ENCODE measurements around the gene PTAFR. TPM values are rescaled to one million over a fixed set of nuclear protein-coding genes. Genes with fewer than 3 reads are reported as not detected.

PTAFR gene, protein sequence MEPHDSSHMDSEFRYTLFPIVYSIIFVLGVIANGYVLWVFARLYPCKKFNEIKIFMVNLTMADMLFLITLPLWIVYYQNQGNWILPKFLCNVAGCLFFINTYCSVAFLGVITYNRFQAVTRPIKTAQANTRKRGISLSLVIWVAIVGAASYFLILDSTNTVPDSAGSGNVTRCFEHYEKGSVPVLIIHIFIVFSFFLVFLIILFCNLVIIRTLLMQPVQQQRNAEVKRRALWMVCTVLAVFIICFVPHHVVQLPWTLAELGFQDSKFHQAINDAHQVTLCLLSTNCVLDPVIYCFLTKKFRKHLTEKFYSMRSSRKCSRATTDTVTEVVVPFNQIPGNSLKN
- not detected in 2 replicates for total RNA-seq (2014; rRNA removed; shearing (Covaris generic))

- DNase-seq (ENCODE audit: low spot score) = no peak
Measured at GRCh38 chr1:28176492-28177470, at the start of gene PTAFR. TSS of gene PTAFR (minus strand) at chr1:28176690. CDS start at chr1:28151021, 25,669 bp downstream.

DNA sequence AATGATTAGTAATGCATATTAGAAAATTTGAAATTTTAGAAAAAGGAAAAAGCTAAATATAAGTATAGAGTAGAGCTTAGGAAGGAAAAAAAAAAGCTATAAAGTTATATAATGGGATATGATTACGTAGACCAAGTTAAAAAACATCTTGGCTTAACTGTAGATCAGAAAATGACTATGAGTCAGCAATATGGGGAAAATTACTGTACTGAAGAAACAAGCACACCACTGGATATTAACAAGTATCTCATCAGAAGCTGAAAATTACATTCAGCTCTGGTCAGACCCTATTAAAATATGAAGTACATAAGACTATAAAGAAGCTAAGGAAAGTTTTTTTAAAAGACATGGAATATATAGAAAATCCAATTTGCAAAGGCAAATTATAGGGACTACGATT lies 36.8 kb upstream of the PTAFR start:
- no peak for DNase-seq (ENCODE audit: low spot score)

GRCh38 chr1:28209700-28210099 lies 33.2 kb upstream of the PTAFR start:
- DNase-seq (ENCODE audit: low spot score) = no peak

DNA sequence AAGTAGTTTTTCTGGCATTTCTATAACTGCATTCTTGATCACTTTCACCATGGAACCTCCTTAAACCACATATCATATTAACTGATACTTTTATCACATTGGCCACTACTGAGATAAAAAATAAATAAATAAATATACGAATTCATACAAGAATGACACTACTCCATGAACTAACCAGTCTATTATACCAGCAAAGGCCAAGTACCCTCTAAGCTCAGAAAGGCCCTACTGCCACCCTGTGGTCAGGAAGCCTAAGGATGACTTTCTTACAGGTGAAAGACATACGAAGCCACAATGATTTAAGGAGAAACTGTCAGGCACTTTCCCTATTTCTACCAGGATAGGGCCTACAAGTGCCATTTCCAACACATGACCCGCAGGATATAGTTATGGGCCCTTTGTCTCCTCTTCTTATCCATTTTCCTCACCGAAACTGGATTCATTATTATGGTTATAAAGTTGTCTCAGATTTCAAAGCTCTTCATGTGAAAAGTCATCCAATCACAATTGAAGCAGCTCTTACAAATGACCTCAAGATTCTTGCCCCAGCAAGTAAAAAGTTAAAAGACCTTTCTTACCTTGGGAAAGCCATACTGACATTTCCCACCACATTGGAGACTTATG lies 32.4 kb upstream of the PTAFR start:
- DNase-seq (ENCODE audit: low spot score) = peak; percentile 22

DNA sequence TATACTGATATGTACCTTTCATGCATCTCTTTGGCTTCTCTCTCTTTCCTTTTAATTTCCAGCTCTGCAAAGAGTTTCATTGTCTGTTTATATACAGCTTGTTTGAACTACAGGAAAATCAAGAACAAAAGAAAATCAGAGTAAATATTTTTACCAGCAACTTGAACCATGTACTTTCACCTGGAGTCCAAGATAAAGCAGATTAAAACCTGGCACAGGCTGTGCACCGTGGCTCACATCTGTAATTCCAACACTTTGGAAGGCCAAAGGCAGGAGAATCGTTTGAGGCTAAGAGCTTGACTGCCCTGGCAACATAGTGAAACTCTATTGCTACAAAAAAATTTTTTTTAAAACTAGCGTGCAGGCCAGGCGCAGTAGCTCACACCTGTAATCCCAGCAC lies 28.8 kb upstream of the PTAFR start:
- DNase-seq (ENCODE audit: low spot score) = no peak

- DNase-seq (ENCODE audit: low spot score) = no peak
Measured at GRCh38 chr1:28200234-28200873, 23.9 kb upstream of the PTAFR start.

GRCh38 chr1:28199328-28200233 lies 23.1 kb upstream of the PTAFR start:
- no peak for DNase-seq (ENCODE audit: low spot score)

GRCh38 chr1:28197682-28198415 lies 21.4 kb upstream of the PTAFR start:
- no peak for DNase-seq (ENCODE audit: low spot score)

DNA sequence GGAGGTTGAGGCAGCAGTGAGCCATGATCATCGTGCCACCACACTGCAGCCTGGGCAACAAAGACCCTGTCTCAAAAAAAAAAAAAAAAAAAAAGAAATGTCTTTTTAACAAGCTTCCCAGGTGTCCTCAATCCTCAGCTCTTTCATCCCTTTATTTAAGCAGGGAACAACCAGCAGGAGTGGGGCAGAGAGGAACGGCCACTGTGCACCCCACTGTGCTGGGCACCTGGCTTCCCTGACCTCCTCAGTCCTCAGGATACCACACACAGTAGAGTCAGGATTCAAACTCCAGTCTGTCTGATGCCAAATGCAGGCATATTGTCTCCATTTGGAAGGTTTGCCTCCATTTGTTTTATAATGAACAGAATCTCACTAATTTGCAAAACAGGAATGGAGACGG lies 19.8 kb upstream of the PTAFR start:
- no peak for DNase-seq (ENCODE audit: low spot score)

DNA sequence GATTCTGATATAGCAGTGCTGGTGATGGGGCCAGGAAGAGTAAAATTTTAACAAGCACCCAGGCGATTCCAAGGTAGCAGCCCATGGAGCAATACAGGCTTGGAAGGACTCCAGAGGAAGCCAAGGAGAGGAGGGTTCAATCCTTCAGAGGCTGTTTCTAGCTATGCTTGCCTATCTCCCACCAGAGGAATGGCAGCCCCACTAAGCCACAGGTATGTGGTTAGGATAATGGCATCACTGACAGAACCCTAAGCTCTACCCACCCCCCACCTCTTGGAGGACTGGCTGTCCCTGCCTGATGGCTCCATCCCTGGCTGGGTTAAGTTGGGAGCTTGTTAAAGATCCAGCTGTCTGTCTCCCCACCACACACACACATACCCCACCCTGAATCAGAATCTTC lies 19.3 kb upstream of the PTAFR start:
- no peak for DNase-seq (ENCODE audit: low spot score)

- DNase-seq (ENCODE audit: low spot score) = no peak
Measured at GRCh38 chr1:28194326-28195035, 18.0 kb upstream of the PTAFR start.

- no peak for DNase-seq (ENCODE audit: low spot score)
Measured at GRCh38 chr1:28193701-28194161, 17.2 kb upstream of the PTAFR start.

DNA sequence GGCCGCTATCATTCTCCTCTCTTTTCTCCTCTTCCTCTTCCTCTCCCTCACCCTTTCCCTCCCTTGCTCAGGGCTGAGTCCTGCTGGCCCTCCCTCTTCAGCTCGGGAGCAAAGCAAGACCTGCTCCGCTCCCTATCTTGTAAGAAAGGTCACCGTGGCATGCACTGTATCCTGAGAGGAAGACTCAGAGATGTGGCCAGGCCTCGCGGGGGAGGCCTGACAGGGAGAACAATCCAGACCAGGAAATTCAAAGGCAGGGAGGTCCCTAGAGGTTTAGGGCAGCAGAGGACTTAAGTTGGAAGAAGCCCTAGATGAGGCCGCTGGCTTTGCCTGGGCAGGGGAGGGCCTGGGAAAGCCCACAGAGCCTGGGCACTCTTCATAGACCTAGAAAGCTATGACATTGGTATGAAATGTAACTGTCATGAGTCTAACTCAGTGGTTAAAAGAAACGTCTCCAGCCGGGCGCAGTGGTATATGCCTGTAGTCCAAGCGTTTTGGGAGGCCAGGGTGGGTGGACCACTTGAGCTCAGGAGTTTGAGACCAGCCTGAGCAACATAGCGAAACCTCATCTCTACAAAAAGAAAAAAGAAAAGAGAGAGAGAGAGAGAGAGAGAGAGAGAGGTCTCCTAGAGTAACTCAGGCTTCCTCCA lies 14.6 kb upstream of the PTAFR start:
- no peak for DNase-seq (ENCODE audit: low spot score)

GRCh38 chr1:28190337-28190979 lies 14.0 kb upstream of the PTAFR start:
- no peak for DNase-seq (ENCODE audit: low spot score)

DNA sequence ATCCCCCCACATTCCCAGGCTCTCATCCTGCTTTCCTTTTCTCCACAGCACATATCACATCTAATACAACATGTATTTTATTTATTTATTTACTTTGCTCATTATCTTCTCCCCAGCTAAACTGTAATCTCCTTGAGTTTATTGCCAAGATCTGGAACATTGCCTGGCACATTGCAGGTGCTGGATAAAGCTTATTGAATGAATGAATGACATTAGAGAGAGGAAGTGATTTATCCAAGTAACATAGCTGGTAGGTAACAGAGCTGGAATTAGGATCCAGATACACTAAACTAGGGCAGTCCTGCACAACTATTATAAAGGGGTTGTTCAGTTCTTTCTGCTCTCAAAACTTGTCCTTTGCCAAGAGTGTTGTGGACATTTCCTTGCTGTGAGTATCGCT lies 8.6 kb upstream of the PTAFR start:
- no peak for DNase-seq (ENCODE audit: low spot score)

DNA sequence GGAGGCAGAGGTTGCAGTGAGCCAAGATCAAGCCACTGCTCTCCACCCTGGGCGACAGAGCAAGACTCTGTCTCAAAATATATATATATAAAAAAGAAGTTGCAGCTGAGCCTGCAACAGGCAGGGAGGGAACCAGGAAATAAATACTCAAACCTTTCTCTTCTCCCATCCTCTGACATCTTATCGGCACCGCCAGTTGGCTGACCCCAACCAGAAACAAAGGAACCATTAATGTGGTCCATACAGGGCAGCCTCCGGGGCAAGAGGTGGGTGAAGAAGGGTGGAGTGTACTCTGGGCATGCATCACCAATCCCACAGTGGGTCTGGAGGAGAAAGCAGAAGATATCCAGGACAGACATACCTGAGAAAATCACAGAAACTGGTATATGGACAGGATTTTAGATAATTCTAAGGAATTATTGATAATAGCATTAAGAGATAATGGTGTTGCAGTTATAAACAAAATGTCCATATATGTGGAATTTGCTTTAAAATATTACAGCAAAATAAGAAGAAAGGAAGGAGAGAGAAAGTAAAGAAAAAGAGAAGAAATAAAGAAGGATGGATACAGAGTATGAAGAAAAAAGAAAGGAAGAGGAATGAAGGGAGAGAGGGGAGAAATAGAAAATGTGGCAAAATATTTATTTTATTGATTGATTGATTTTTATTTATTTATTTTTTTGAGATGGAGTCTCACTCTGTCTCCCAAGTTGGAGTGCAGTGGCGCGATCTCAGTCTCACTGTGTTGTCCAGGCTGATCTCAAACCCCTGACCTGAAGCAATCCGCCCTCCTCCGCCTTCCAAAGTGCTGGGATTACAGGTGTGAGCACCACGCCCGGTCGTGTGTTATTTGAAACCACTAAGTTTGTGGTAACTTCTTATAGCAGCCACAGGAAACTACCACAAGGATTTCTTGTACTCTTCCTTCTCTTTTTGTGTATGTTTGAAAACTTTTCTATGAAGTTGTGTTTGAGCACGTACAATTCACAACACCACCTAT lies 4.1 kb upstream of the PTAFR start:
- DNase-seq (ENCODE audit: low spot score) = no peak
